Astrocyte (in vitro differentiated cells and primary cell): ENCODE data around the gene ECT2. TPM values are rescaled to one million over a fixed set of nuclear protein-coding genes. Genes with fewer than 3 reads are reported as not detected.

Experiments used
- DNase-seq: peaks from one replicate; pipeline ENCODE4 v3.0.0-alpha.2; 2010; ENCODE audit warnings: low read depth
- FAIRE-seq: peaks from 2 replicates; lab custom pipeline; 2011; peaks lifted over from hg19 to GRCh38; lab: Jason Lieb, UNC
- H2AFZ ChIP-seq: 2 replicates; pipeline ENCODE4 v1.6.0; 2012; ENCODE audit warnings: low read depth, low read length, inconsistent platforms
- H3K27ac ChIP-seq: 2 replicates; pipeline ENCODE4 v1.5.1; 2011; ENCODE audit warnings: low read depth, low read length, inconsistent platforms
- H3K27me3 ChIP-seq: 2 replicates; pipeline ENCODE4 v1.6.0; 2011; ENCODE audit warnings: low read length, inconsistent platforms; ENCODE audit not compliant: insufficient read depth
- H3K36me3 ChIP-seq: 2 replicates; pipeline ENCODE4 v1.5.1; 2011; ENCODE audit warnings: low read length, inconsistent platforms; ENCODE audit not compliant: insufficient read depth
- H3K4me1 ChIP-seq: 2 replicates; pipeline ENCODE4 v1.5.1; 2011; ENCODE audit warnings: low read length, inconsistent platforms; ENCODE audit not compliant: insufficient read depth
- H3K4me2 ChIP-seq: 2 replicates; pipeline ENCODE4 v1.6.0; 2012; ENCODE audit warnings: low read length, inconsistent platforms
- H3K4me3 ChIP-seq: 2 replicates; pipeline ENCODE4 v1.5.1; 2011; ENCODE audit warnings: low read depth, mild to moderate bottlenecking, low read length, inconsistent platforms; ENCODE audit not compliant: insufficient read depth
- H3K79me2 ChIP-seq: 2 replicates; pipeline ENCODE4 v1.6.0; 2012; ENCODE audit warnings: mild to moderate bottlenecking, low read length, inconsistent platforms; ENCODE audit not compliant: insufficient read depth
- H3K9ac ChIP-seq: 2 replicates; pipeline ENCODE4 v1.6.0; 2012; ENCODE audit warnings: mild to moderate bottlenecking, low read length, inconsistent platforms
- H3K9me3 ChIP-seq: 2 replicates; pipeline ENCODE4 v1.5.1; 2012; ENCODE audit warnings: low read depth, mild to moderate bottlenecking, low read length, inconsistent platforms; ENCODE audit not compliant: insufficient read depth
- H4K20me1 ChIP-seq: 2 replicates; pipeline ENCODE4 v1.6.0; 2012; ENCODE audit warnings: low read length, inconsistent platforms; ENCODE audit not compliant: insufficient read depth
- H3K27ac Mint-ChIP-seq: one replicate; pipeline ENCODE4 v1.8.0; 2021; ENCODE audit warnings: mild to moderate bottlenecking, mixed read lengths; ENCODE audit not compliant: unreplicated experiment
- H3K27me3 Mint-ChIP-seq: one replicate; pipeline ENCODE4 v1.8.0; 2021; ENCODE audit warnings: low read depth, mixed read lengths; ENCODE audit not compliant: unreplicated experiment
- H3K36me3 Mint-ChIP-seq: one replicate; pipeline ENCODE4 v1.8.0; 2021; ENCODE audit warnings: low read depth, mixed read lengths; ENCODE audit not compliant: unreplicated experiment
- H3K4me1 Mint-ChIP-seq: one replicate; pipeline ENCODE4 v1.8.0; 2021; ENCODE audit warnings: low read depth, mixed read lengths; ENCODE audit not compliant: unreplicated experiment
- H3K4me3 Mint-ChIP-seq: one replicate; pipeline ENCODE4 v1.8.0; 2021; ENCODE audit warnings: mild to moderate bottlenecking, moderate library complexity, mixed read lengths; ENCODE audit not compliant: unreplicated experiment
- H3K9me3 Mint-ChIP-seq: one replicate; pipeline ENCODE4 v1.8.0; 2021; ENCODE audit warnings: mild to moderate bottlenecking, mixed read lengths; ENCODE audit not compliant: unreplicated experiment
- CTCF ChIP-seq: IDR thresholded peaks from 2 replicates; pipeline ENCODE4 v1.5.1; 2011; ENCODE audit warnings: low read depth, mild to moderate bottlenecking, inconsistent platforms, low read length, moderate library complexity; ENCODE audit not compliant: insufficient read depth
- EZH2 ChIP-seq: IDR thresholded peaks from 2 replicates; pipeline ENCODE4 v1.6.1; 2012; ENCODE audit warnings: mild to moderate bottlenecking, low read length, inconsistent platforms; ENCODE audit not compliant: insufficient read depth
- total RNA-seq: library from RNA; stranded (reverse); gene quantifications from 2 replicates; pipeline ENCODE4 v1.2.1, GENCODE V29; 2021

Gene ECT2
- total RNA-seq, 1 donor from 2014 or later = 16.4 TPM

DNA sequence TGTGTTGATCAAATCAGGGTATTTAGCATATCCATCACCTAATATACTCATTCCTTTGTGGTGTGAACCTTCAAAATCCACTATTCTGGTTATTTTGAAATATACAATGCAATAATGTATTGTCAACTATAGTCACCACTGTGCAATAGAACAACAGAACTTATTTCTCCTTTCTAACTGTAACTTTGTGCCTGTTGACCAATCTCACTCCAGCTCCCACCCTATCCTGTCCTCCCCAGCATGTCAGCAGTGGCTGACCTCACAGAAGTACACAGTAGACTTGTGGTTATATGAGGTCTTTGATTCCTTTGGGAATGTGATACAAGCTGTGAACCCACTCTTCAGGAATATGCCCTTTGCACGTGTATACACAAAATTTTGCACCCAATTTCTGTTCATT is 64.2 kb downstream of the ECT2 start:
- peaks cover 3% of the 10 kb centered on the region for H3K4me1 Mint-ChIP-seq
- H3K27ac Mint-ChIP-seq = no peak overlapping the region
- H3K79me2 ChIP-seq = no peaks in the 10 kb centered on the region
- TF ChIP-seq EZH2 = no peak
- no peak for TF ChIP-seq CTCF
- no peak overlapping the region for H3K4me2 ChIP-seq
- H3K36me3 Mint-ChIP-seq = no peaks in the 10 kb centered on the region
- H3K9ac ChIP-seq = no peak overlapping the region
- H4K20me1 ChIP-seq = no peaks in the 10 kb centered on the region
- no peak overlapping the region for H2AFZ ChIP-seq
- H3K9me3 Mint-ChIP-seq = no peaks in the 10 kb centered on the region
- H3K4me3 Mint-ChIP-seq = no peak overlapping the region
- H3K27me3 Mint-ChIP-seq = no peaks in the 10 kb centered on the region
- H3K27me3 ChIP-seq = no peaks in the 10 kb centered on the region
- H3K4me3 ChIP-seq = no peak overlapping the region
- H3K9me3 ChIP-seq = no peaks in the 10 kb centered on the region
- DNase-seq (no peak), FAIRE-seq (no peak)
- no peak overlapping the region for H3K27ac ChIP-seq
- peaks cover 3% of the 10 kb centered on the region for H3K36me3 ChIP-seq
- H3K4me1 ChIP-seq = no peaks in the 10 kb centered on the region

- H3K4me3 Mint-ChIP-seq = no peak overlapping the region
- Histone ChIP-seq H3K27ac (no peak overlapping the region), H3K79me2 (no peaks in the 10 kb centered on the region), H3K9me3 (no peaks in the 10 kb centered on the region), H3K27me3 (no peaks in the 10 kb centered on the region), H3K9ac (no peak overlapping the region), H3K4me2 (no peak overlapping the region), H2AFZ (no peak overlapping the region), H3K4me3 (no peak overlapping the region), H3K4me1 (no peaks in the 10 kb centered on the region), H3K36me3 (peaks cover 3% of the 10 kb centered on the region), H4K20me1 (no peaks in the 10 kb centered on the region)
- H3K9me3 Mint-ChIP-seq = no peaks in the 10 kb centered on the region
- H3K27ac Mint-ChIP-seq = no peak overlapping the region
- H3K27me3 Mint-ChIP-seq = no peaks in the 10 kb centered on the region
- no peak for FAIRE-seq
- no peak for DNase-seq
- no peaks in the 10 kb centered on the region for H3K36me3 Mint-ChIP-seq
- TF ChIP-seq CTCF = no peak
- no peak for TF ChIP-seq EZH2
- peaks cover 3% of the 10 kb centered on the region for H3K4me1 Mint-ChIP-seq
Observed at GRCh38 chr3:172815857-172816256, 65.3 kb downstream of the ECT2 start.

DNA sequence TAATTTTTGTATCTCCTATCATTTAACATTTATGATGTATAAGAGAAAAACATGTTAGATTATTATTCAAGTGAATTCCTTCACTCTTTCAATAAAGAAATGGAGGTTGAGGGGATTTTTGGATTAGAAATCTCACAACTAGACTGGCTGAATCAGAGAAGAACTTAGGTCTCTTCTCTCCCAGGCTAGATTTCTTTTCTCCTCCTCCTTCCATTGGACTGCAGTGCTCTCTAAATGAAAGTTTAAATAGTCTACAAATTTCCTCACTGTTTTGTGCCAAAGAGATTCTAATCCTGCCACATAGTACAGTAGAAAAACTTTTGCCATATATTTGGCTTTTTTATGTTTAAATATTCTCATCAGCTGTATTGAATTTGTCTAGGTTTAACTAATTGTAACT is 65.8 kb downstream of the ECT2 start:
- Mint-ChIP-seq H3K36me3 (no peaks in the 10 kb centered on the region), H3K4me3 (no peak overlapping the region), H3K4me1 (peaks cover 3% of the 10 kb centered on the region), H3K27ac (no peak overlapping the region), H3K9me3 (no peaks in the 10 kb centered on the region), H3K27me3 (no peaks in the 10 kb centered on the region)
- no peak for FAIRE-seq
- H3K4me1 ChIP-seq = no peaks in the 10 kb centered on the region
- peaks cover 3% of the 10 kb centered on the region for H3K36me3 ChIP-seq
- H3K4me2 ChIP-seq = no peak overlapping the region
- no peak overlapping the region for H3K4me3 ChIP-seq
- no peaks in the 10 kb centered on the region for H3K9me3 ChIP-seq
- TF ChIP-seq EZH2 (no peak), CTCF (no peak)
- DNase-seq = no peak
- no peaks in the 10 kb centered on the region for H3K79me2 ChIP-seq
- H3K27ac ChIP-seq = no peak overlapping the region
- no peaks in the 10 kb centered on the region for H4K20me1 ChIP-seq
- H2AFZ ChIP-seq = no peak overlapping the region
- no peak overlapping the region for H3K9ac ChIP-seq
- H3K27me3 ChIP-seq = no peaks in the 10 kb centered on the region
